Renal cortical epithelial cell (primary cell): Measurements from ENCODE around the gene BMPR1A. TPM values are rescaled to one million over a fixed set of nuclear protein-coding genes. Genes with fewer than 3 reads are reported as not detected.
A peak's percentile ranks its signal among the peaks of the same experiment; 100 is the strongest.

ENCODE experiments used
- DNase-seq: peaks from one replicate; pipeline ENCODE4 v3.0.0-alpha.2; 2011; ENCODE audit warnings: low read depth
- total RNA-seq: library from RNA; depleted of rRNA; stranded (reverse); fragments of >200 nt; gene quantifications from 2 replicates; pipeline ENCODE4 v1.2.3, GENCODE V29; 2014

Gene BMPR1A
- total RNA-seq, 1 donor from 2014 or later = 92.9 TPM

DNA sequence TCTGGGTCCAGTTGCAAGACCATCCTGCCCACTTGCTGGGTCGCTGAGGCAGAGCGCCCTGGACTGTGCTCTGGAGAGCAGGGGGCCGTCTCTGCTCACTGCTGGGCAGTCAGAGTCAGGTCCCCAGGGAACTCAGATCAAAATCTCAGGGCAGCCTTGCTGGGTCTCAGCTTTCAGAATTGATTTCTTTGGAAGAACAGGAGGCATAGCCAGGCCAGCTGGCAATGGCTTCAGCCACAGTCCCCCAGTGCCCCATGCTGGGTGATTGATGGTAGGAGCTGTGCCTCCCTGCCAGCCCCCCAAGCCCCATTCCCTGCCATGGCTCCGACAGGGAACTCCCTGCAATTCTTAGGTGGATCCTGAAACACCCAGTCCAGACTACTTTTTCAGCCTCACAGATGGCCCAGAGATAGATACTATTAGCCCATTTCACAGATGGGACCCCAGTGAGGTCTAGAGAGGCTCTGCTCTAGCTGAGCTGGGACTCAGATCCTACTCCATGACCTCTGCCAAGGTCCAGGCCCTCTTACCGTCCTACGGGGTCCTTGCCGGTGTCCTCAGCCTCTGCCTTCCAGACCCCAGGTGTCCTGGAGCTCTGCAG, 200.5 kb downstream of the BMPR1A start:
- no peak for DNase-seq

DNA sequence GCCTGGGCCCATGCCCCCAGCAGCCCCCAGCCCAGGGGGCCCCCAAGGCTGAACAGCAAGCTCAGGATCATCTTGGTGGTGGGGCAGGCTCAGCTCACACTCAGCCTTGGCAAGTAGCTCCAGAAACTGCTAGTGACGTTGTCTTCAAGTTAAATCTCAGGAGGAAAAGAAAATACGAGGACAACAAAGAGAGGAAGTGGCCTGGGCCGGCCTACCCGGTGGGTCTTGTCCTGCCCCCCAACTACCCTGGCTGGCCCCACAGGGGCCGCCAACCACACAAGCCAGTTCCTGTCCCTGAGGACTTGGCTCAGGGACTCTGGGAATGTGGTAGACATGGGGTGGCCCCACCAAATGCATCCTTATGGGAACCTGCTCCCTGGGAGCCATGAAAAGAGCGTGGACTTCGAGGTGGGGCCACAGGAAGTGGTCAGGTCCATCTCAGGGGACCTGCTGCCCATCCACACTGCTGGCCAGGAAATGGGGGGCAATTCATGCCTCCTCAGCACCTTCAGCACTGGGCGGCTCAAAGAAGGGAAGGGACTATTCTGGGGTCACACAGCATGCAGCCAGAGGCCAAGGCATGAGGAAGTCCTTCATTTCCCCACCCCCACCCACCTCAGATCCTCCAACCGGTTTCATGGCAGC, 201.2 kb downstream of the BMPR1A start, which contains the start of gene MMRN2:
MMRN2 (minus strand) TSS at position 145 of the 645 bp plus-strand sequence; CDS start at position 71, 74 bp downstream.
- no peak for DNase-seq

DNA sequence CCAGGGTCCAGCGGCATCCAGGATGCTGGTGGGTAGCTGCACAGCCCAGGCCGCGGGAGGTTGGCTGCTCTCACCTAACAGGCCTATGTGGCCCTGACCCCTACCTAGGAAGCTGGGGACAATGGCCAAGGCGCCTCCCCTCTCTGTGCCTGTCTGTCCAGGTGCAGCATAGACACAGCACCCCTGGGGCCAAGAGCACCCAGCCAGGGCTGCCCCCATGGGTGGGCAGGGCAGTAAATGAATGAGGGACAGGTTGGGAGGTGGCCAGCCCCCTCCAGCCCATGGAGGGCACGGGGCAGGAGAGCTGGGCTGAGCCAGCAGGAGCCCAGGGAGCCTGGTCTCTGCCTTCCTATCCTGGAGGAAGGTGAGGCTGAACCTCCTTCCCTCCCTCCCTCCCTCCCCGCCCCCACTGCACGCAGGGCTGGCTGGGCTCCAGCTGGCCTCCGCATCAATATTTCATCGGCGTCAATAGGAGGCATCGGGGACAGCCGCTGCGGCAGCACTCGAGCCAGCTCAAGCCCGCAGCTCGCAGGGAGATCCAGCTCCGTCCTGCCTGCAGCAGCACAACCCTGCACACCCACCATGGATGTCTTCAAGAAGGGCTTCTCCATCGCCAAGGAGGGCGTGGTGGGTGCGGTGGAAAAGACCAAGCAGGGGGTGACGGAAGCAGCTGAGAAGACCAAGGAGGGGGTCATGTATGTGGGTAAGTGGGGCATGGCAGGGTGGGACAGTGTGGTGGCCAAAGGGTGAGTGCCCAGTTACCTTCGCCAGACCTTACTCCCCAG, 201.9 kb downstream of the BMPR1A start, which contains the start of gene SNCG:
SNCG (plus strand) TSS at position 484 of the 785 bp plus-strand sequence; CDS start at position 583, 99 bp downstream.
- no peak for DNase-seq

DNA sequence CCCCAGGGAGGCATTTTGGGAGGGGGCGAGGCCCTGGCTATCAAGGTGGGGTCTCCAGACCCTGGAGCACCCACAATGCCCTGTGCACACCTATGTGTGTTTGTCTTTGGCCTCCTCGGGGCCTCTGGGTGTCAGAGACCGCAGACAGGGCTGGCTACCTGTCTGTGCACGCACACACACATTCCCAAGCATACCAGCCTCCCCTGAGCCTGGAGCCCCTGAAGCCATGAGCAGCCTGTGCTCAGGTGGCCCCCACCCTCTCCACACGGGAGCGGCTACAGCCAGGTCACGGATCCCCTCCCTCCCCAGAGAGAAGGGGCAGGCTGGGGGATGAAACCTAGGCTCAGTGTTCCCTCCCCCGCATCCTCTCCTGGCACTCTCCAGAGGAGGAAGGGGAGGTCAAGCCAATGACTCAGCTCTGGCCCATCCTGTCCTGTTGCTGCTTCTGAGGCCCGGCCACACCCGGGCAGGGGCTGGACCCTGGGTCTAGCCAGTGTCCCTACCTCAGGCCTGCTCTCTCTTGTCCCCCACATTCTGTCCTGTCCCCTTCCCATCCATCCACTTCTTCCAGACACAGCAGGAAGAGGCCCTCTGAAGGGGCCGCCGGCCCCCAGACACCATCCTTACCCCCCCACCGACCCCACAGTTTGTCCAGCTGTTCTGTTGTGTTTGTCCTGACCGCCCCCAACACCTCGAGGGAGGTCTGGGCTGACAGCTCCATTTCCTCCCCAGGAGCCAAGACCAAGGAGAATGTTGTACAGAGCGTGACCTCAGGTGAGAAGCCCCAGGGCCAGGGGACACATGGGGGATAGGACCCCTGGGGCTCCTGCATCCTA, 202.7 kb downstream of the BMPR1A start:
- DNase-seq = peak; percentile 74

DNA sequence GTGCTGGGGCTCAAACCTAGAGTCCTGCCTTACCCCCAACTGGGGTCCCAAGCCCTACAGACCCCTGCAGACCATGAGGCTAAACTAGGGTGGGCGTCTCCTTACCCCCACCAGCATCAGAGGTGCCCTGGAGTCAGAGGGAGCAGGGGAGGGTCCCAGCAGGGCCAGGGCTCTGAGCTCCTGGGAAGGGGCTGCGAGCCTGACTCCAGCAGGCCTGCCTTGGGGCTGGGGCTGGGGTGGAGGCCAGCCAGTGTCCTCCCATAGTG, 203.3 kb downstream of the BMPR1A start:
- no peak for DNase-seq

DNA sequence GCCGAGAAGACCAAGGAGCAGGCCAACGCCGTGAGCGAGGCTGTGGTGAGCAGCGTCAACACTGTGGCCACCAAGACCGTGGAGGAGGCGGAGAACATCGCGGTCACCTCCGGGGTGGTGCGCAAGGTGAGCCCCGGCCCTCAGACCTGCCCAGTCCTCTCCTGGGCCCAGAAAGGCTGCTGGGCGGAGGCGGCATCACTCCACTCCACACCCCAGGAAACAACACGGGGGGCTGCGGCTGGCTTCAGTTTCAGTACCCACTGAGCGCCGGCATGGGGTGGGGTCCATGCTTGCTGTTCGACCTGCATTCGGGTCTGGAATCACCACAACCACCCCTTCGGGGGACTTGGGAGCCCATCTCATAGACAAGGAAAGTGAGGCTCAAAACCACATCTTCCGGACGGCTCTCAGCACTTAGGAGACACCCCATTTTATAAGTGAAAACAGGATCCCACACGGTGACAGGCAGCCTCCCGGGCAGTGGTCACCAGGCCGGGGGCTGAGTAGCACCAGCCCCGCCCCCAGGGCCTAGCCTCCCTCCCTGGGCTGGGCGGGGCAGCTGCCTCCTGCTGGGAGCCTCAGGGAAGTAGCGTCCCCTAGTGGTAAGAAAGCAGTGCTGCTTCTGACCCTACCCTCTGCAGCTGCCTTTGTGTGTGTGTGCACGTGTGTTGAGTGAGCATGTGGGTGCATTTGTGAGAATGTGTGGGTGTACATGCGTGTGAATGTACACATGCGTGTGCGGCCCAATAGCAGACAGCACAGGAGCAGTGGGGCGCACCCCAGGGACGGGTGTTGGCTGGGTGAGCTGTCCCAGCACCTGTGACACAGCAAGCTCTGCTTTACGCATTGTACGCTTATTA, 203.8 kb downstream of the BMPR1A start:
- no peak for DNase-seq

DNA sequence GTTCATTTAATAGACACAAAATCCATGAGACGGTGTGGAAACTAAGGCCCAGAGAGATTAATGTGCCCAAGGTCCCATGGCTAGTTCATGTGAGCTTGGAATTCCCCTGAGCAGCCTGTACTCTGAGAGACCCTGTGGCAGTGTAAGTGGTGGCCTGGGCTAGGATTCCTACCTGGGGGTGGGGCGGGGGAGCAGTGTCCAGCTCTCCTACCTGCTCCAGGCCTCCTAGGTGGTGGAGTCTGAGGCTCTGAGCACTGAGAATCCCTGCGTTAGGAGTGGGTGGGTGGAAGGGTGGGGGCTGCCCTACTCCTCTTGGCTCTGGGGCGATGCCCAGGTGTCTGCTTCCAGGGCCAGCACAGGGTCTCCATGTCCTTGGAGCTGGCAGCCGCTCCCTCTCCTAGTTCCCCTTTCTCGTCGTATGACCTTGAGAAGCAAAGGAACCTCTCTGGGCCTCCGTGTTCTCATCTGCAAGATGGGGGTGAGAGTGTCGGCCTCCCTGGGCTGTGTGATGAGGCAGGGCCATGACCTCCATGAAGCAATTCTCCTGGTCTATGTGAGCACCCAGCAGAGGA, 204.5 kb downstream of the BMPR1A start:
- no peak for DNase-seq

DNA sequence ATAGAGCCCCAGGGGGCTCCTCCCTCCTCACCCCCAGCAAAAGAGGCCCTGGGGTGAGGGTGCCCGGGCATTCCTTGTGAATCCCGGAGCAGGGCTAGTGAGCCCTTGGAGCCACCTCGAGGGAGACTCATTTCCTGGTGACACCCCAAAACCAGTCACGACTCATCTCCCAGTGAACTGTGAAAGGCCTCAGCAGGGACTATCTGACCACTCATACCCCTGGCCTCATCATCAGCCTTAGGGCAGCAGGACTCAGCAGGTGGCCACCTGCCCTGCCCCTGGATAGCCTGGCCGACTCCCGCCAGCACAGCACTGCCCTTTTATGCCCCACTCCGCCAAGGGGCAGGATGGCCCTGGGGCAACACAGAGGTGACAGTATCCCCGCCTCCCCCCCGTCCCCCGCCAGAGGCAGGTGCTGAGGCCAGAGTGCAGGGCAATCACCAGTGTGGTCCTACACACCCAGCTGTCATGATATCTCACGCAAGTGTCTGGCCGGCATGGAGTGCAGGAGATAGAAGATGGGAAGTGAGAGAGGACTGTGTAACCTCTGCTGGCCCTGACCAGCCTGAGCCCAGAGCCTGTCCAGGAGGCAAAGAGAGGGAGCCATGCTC, 205.2 kb downstream of the BMPR1A start:
- no peak for DNase-seq

DNA sequence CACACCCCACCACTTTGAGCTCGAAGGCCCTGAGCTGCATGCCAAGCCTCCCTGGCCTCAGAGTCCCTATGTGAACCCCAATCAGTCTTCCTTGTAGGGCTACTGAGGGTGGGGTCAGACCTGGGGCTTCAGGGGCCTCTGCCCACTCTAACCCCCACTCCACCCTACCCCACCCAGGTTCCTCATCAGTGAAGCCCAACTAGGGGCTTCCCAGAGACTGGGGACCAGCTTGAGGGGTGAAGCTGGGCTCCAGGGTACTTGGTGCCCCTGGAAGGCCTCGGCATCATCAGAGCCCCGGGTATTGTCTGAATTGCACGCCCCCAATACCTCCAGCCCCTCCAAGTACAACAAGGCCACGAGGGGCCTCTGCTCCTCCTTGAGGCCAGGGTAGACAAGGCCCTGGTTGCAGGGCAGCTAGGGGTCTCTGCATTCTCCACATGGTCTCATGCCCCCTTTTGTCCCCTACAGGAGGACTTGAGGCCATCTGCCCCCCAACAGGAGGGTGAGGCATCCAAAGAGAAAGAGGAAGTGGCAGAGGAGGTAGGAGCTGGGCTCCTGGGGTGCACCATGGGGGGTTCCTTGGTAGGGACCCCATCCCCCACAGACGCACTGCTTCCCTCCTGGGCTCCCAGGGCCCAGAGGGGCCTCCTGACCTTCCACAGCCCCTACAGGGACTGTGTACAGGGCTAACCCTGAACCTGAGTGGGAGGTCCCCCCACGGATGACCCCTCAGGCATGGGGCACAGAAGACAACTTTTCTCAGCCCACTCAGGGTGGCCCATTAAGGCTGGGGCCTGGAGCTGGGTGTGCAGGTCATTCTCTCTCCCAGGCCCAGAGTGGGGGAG, 205.9 kb downstream of the BMPR1A start:
- no peak for DNase-seq

DNA sequence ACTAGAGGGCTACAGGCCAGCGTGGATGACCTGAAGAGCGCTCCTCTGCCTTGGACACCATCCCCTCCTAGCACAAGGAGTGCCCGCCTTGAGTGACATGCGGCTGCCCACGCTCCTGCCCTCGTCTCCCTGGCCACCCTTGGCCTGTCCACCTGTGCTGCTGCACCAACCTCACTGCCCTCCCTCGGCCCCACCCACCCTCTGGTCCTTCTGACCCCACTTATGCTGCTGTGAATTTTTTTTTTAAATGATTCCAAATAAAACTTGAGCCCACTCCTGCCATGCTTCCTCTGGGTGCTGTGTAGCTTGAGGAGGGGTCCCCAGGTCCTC, 206.5 kb downstream of the BMPR1A start:
- DNase-seq = no peak

DNA sequence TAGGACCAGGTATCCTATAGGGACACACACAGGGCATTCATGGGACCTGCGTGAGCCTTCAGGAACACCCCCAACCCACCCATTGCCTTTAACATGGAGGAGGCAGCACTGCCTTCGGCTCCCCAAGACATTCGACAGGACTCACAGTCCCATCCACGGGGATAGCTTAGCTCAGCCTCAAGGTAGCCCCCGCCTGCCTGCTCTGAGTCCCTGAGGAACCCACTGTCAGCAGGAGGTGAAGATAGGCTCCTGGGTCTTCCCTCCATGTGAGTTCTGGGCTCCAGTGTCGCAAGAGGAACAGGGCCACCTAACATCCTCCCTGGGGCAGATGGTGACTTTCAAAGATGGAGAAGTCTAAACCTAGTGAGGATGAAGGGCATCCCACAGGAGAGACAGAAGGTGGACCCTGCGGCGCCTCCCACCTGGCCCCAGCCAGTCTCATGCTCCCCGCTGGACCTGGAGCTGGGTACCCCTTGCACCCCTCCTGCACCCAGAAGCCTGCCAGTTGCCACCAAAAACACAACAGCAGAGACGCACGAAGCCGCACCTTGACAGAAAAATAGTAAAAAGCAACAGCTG, 207.0 kb downstream of the BMPR1A start:
- DNase-seq = no peak

DNA sequence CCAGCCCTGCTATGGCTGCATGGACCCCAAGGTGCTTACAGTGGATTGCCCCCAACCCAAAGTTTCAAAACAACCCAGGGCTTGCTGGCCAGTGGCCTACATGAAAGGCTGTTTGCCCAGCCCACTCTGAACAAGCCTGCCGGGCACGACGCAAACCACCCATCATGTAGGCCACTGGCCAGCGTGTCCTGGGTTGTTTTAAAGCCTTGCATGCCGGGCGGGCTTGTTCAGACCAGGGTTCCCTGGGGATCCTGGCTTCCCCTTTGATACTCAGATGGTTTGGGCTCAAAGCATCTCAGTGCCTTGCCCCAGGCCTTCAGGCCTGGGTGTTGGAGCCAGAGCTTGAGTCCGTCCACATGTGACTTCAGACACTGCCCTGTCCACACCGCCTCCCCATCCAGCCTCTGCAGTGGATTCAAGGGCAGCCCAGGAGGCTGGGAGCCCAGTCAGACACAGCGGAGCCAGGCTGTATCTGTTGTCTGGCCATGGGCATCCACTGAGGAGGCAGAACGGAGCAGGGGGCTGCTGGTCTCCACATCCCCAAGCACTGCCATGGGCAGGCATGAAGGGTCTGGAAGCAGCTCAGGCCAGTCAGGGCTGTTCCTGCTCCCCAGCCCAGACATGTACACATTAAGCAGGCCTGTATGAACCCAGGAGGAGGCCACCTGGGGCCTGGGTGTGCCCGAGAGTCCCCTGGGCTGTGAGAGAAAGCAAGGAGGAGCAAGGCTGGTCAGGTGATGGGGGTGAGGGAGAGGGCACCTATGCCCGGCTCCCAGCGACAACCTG, 207.8 kb downstream of the BMPR1A start:
- no peak for DNase-seq

DNA sequence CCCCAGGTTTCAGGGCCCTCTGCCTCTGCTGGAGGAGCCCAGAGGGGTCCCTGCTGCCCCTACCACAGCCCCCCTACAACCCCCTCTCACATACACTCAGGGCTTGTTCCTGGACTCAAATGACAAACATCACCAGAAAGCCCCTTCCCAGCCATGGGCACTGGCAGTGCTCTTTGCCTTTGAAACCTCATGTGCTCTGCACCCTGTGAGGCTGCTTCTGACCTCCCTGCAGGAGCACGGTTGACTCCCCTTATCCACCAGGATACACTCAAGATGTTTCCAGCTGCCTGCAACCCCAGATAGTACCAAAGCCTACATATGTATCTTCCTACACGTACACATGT, 208.4 kb downstream of the BMPR1A start:
- no peak for DNase-seq

DNA sequence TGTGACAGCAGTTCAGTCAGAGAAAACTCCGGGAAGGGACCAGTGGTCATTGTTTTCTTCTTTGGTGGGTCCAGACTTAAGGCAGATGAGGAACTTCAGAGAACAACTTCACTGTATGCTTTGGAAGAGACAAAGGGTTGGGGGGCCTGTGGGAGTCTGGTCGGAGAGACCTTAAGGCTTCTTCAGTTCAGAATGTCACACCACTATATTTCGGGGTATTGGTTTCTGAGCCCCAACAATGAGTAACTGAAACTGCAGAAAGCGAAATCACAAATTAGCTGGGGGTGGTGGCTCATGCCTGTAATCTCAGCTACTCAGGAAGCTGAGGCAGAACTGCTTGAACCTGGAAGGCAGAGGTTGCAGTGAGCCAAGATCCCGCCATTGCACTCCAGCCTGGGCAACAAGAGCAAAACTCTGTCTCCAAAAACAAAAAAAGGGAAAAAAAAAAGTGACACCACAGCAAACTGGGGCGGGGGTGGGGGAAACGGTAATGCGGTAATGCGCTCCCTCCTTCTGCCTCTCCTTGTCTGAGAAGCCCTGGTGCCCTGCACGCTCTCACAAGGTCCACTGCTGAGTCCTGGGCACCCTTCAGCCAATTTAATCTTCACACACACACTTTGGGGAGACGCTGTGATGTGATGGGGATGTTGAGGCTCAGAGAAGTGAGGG, 209.7 kb downstream of the BMPR1A start:
- DNase-seq = no peak

DNA sequence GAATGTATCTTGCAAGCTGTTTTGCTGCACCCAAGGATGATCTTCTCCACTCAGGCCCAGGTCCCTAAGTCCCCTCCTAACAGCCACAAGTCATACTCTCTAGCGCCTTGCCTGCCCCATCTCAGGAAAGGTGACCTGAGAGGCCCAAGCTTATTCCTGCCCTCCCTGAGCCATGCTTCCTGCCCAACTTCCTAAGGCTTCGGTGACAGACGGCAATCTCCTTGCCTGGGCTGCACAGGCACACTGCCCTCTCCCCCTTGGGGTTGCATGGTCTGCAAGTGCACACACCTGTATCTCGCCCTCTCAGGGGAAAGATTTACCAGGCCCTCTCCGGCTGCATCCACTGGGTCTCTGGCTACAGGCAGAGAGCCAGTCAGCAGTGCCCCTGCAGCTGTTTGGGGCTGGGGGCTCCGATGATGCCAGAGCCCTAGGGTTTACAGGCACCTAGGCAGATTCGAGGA, 211.1 kb downstream of the BMPR1A start:
- no peak for DNase-seq

DNA sequence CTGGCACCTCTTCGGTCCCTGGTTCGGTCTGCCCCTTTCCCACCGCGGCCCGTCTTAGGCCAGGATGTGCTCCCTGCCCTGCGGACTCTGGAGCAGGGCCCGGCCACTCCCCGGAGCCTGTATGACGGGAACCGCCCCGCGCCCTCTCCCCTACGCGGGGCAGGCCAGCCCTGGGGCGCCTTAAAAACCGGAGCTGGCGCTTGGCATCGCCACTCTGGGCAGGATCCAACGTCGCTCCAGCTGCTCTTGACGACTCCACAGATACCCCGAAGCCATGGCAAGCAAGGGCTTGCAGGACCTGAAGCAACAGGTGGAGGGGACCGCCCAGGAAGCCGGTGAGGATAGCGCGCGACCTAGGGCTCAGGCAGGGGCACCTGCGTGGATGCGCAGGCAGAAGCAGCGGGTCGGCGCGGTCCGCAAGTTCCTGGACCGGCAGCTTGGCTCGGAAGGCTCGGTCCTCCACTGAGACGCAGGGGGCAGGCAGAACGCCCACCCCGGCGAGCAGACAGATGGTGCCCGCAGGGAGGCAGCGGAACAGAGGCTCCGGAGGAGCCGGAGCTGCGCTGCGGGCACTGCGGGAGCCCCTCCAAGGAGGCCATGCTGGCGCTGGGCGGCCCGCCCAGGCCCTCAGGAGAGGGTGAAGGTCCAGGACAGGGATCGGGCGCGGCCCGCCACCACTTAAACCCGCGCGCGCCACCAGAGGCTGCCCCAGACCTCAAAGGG, 212.0 kb downstream of the BMPR1A start, which contains the start of gene ADIRF:
ADIRF (plus strand) TSS at position 212 of the 723 bp plus-strand sequence; CDS start at position 275, 63 bp downstream.
- no peak for DNase-seq

DNA sequence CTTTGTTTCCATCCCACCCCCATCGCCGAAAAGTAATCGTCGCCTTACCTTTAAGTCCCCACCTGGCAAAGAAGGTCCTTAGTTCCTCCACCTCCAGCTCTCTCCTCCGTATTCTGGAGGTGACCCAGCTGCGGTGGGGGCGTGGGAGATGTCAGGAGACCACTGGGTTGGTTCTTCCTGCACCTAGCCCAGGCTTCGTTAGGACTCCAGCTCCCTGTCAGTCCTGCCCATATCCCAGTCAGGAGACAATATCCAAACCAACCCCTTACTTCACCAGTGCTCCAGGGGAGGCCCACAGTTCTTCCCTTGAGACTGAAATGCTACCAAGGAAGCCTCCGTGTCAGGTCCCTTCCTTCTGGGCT, 212.6 kb downstream of the BMPR1A start:
- DNase-seq = no peak
